ENCODE measurements around the gene MYO7B.

MYO7B gene

GRCh38 chr2:127661072-127661649 is 125.7 kb downstream of the MYO7B start:
- peak; percentile 41 for DNase-seq
- Histone ChIP-seq H3K4me3 (ENCODE audit: low read depth, low read length) (no peak overlapping the region), H3K27me3 (replicated peaks) (peaks cover 5% of the 10 kb centered on the region), H3K27ac (no peak overlapping the region), H3K36me3 (replicated peaks) (no peaks in the 10 kb centered on the region)
- in situ Hi-C loops (cut with HindIII; ENCODE audit: low pct_ligation_motif_present, low sequenced_read_pairs) = no loop called here
- TF ChIP-seq CTCF (IDR thresholded peaks at IDR 0.05; ENCODE audit: low read depth, low read length, missing control alignments) = no peak

- Histone ChIP-seq H3K36me3 (replicated peaks) (no peaks in the 10 kb centered on the region), H3K27ac (no peak overlapping the region), H3K27me3 (replicated peaks) (peaks cover 5% of the 10 kb centered on the region), H3K4me3 (ENCODE audit: low read depth, low read length) (no peak overlapping the region)
- TF ChIP-seq CTCF (IDR thresholded peaks at IDR 0.05; ENCODE audit: low read depth, low read length, missing control alignments) = no peak
- in situ Hi-C loops (cut with HindIII; ENCODE audit: low pct_ligation_motif_present, low sequenced_read_pairs) = no loop called here
- no peak for DNase-seq
Measured at GRCh38 chr2:127661949-127662510, 126.5 kb downstream of the MYO7B start.

- Histone ChIP-seq H3K27me3 (replicated peaks) (peaks cover 5% of the 10 kb centered on the region), H3K4me3 (ENCODE audit: low read depth, low read length) (no peak overlapping the region), H3K36me3 (replicated peaks) (no peaks in the 10 kb centered on the region), H3K27ac (no peak overlapping the region)
- no peak for DNase-seq
- TF ChIP-seq CTCF (IDR thresholded peaks at IDR 0.05; ENCODE audit: low read depth, low read length, missing control alignments) = no peak
- in situ Hi-C loops (cut with HindIII; ENCODE audit: low pct_ligation_motif_present, low sequenced_read_pairs) = no loop called here
Measured at GRCh38 chr2:127662937-127663565, 127.6 kb downstream of the MYO7B start.

GRCh38 chr2:127663566-127664064 is 128.1 kb downstream of the MYO7B start:
- Histone ChIP-seq H3K27ac (no peak overlapping the region), H3K4me3 (ENCODE audit: low read depth, low read length) (no peak overlapping the region), H3K27me3 (replicated peaks) (peaks cover 5% of the 10 kb centered on the region), H3K36me3 (replicated peaks) (no peaks in the 10 kb centered on the region)
- in situ Hi-C loops (cut with HindIII; ENCODE audit: low pct_ligation_motif_present, low sequenced_read_pairs) = no loop called here
- no peak for TF ChIP-seq CTCF (IDR thresholded peaks at IDR 0.05; ENCODE audit: low read depth, low read length, missing control alignments)
- no peak for DNase-seq

GRCh38 chr2:127664065-127664894 is 128.8 kb downstream of the MYO7B start:
- DNase-seq = no peak
- peaks cover 5% of the 10 kb centered on the region for H3K27me3 ChIP-seq (replicated peaks)
- H3K27ac ChIP-seq = no peak overlapping the region
- H3K4me3 ChIP-seq (ENCODE audit: low read depth, low read length) = peak overlapping the region; percentile 33
- H3K36me3 ChIP-seq (replicated peaks) = no peaks in the 10 kb centered on the region
- in situ Hi-C loops (cut with HindIII; ENCODE audit: low pct_ligation_motif_present, low sequenced_read_pairs) = no loop called here
- TF ChIP-seq CTCF (IDR thresholded peaks at IDR 0.05; ENCODE audit: low read depth, low read length, missing control alignments) = no peak

Data from brain microvascular endothelial cell (primary cell).